Neutrophil (primary cell): ENCODE data around the gene SPRR2E.

ENCODE experiments used
- H3K27ac ChIP-seq: fragments of 200-600 bp; sonication (generic); 2 replicates; pipeline ENCODE4 v1.5.1; 2016; ENCODE audit warnings: mild to moderate bottlenecking, moderate library complexity
- H3K27me3 ChIP-seq: fragments of 200-600 bp; sonication (generic); 2 replicates; pipeline ENCODE4 v1.6.0; 2016; ENCODE audit warnings: mild to moderate bottlenecking
- H3K36me3 ChIP-seq: fragments of 200-600 bp; sonication (generic); 2 replicates; pipeline ENCODE4 v1.5.1; 2017
- H3K4me1 ChIP-seq, 2 experiments: fragments of 200-600 bp in 1 of 2; sonication (generic) in 1 of 2; 1 replicate in 1 of 2; 2 replicates in 1 of 2; pipeline versions ENCODE4 v1.5.1 to v1.6.1; 2013 to 2016; ENCODE audit warnings: low read depth in 1 of 2, low read length in 1 of 2, mild to moderate bottlenecking in 1 of 2, moderate library complexity in 1 of 2; ENCODE audit not compliant: control insufficient read depth in 1 of 2, insufficient read depth in 1 of 2
- H3K4me3 ChIP-seq, 2 experiments: fragments of 200-600 bp in 1 of 2; sonication (generic) in 1 of 2; 1 replicate in 1 of 2; 2 replicates in 1 of 2; pipeline ENCODE4 v1.5.1; 2013 to 2016; ENCODE audit warnings: low read depth in 1 of 2, low read length in 1 of 2, mild to moderate bottlenecking in 1 of 2, moderate library complexity in 1 of 2
- H3K9me3 ChIP-seq: fragments of 200-600 bp; sonication (generic); 2 replicates; pipeline ENCODE4 v1.5.1; 2016
- CTCF ChIP-seq: fragments of 200-600 bp; sonication (generic); IDR thresholded peaks from 2 replicates; pipeline ENCODE4 v1.5.1; 2016; ENCODE audit warnings: antibody characterized with exemption

The SPRR2E gene

GRCh38 chr1:153081736-153082135, 12.6 kb downstream of the SPRR2E start:
- H3K27ac ChIP-seq: no peak overlapping the region
- H3K4me1 ChIP-seq: no peaks in the 10 kb centered on the region
- H3K36me3 ChIP-seq: no peaks in the 10 kb centered on the region
- no peak overlapping the region for H3K4me3 ChIP-seq
- TF ChIP-seq CTCF: no peak
- no peaks in the 10 kb centered on the region for H3K27me3 ChIP-seq
- H3K9me3 ChIP-seq: no peaks in the 10 kb centered on the region

DNA sequence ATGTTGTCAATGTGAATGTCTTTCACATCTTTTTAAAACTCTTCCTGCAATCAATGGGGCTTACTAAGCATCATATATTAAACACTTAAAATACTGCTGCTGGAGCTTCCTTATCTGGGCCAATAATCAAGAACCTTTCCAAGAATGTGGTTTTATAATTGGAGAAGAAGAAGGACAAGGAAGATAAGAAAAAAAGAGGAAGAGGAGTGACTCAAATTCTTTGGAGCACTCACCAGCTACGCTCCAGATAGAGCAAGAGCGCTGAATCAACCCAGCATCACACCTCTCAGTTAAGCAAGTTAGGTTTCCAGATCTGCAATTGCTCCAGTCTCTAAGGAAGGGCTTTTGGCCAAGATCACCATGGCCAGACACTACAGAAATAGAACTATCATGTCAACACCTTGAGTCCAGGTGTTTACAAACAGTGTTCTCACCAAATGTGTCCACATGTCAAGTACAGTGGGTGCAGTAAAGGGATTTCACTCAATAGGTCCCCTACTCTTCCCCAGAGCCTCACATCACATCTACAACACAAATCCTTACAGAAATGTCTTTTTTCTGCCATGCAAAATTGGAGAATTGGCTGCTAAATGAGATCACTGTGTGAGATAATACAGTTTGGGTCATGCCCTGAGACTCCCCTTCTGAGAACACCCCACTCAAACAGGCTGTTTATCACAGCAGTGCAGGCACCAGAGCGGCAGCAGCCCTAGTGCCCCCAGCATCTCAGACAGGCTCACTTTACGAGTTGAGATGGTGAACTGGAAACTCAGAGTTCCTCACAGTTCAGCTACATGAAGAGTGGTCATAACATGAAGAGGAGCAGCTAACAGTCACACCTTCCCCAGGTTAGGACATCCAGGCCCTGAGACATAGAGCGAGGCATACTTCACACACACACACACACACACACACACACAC, 21.3 kb downstream of the SPRR2E start:
- Histone ChIP-seq H3K36me3 (no peaks in the 10 kb centered on the region), H3K9me3 (no peaks in the 10 kb centered on the region), H3K27ac (no peak overlapping the region), H3K4me3 (no peak overlapping the region), H3K27me3 (peaks cover 3% of the 10 kb centered on the region), H3K4me1 (no peaks in the 10 kb centered on the region)
- TF ChIP-seq CTCF: no peak

DNA sequence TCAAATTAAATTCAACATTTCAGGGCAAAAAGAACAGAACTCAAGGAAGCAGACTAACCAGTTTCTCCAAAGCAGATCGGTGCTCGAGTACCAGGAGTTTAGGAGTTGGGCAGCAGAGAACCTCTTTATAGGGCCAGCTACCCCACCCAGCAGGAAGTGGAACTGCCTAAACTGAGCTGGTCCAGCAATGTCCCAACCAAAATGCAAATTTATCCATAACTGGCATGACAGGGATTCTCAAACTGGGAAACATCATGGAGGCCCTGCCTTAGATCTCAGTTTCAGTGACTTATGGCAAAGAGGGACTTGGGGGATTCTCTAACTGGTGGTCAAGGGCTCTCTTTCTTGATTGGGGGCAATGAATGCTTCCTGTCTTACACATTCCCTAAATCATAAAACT, 22.8 kb downstream of the SPRR2E start, which contains the start of gene SPRR2B:
Gene SPRR2B, minus strand, starts transcription at position 101 of the 400 bp plus-strand sequence. CDS start 772 bp downstream, outside the sequence.
- Histone ChIP-seq H3K27me3 (peaks cover 3% of the 10 kb centered on the region), H3K4me1 (no peaks in the 10 kb centered on the region), H3K9me3 (no peaks in the 10 kb centered on the region), H3K4me3 (no peak within 1 kb of the TSS), H3K36me3 (no peaks in the 10 kb centered on the region), H3K27ac (no peak within 1 kb of the TSS)
- no peak for TF ChIP-seq CTCF

DNA sequence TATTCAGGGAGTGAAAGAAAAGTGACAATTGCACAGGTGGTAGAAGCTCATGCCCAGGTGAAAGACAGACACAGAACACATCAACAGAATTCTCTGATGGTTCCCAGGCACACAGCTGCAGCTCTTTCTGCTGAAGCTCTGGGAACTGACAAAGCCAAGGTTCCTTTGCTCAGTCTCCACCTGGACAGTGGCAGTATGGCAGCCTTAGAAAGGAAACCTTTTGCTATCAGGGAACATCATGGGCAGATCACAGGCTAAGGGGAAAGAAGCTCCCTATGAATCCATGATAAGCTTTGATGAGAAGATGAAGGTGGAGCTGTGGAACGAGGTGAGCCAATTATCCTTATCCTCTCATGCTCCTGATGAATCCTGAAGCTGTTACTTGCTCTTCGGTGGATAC, 24.1 kb downstream of the SPRR2E start:
- TF ChIP-seq CTCF: no peak
- Histone ChIP-seq H3K27me3 (peaks cover 3% of the 10 kb centered on the region), H3K4me3 (no peak overlapping the region), H3K36me3 (no peaks in the 10 kb centered on the region), H3K27ac (no peak overlapping the region), H3K4me1 (no peaks in the 10 kb centered on the region), H3K9me3 (no peaks in the 10 kb centered on the region)

DNA sequence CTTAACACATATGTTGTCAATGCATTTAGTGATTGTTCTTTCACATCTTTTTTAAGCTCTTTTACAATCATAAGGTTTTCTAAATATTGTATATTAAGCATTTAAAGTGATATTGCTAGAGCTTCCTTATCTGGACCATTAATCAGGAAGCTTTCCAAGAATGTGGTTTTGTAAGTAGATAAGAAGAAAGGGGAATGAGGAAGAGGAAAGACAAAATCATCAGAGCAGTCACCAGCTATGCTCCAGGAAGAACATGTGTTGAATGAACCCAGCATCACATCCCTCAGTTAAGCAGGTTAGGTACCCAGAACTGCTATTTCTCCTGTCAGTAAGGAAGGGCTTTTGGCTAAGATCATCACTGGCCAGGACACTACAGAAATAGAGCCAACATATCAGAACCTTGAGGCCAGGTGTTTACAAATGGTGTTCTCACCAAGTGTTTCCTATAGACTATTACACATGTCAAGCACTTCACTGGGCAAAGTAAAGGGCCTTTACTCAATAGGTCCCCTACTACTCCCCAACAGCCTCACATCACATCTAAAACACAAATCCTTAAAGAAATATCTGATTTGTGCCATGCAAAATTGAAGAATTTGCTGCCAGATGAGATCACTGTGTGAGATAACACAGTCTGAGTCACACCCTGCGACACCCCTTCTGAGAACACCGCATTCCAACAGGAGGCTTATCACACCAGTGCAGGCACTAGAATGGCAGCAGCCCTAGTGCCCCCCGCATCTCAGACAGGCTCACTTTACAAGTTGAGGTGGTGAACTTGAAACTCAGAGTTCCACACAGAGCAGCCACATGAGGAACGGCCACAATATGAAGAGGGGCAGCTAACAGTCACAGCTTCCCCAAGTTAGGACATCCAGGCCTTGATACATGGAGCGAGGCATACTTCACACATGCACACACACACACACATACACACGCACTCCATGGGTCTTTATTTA, 35.2 kb downstream of the SPRR2E start:
- H3K9me3 ChIP-seq: no peaks in the 10 kb centered on the region
- H3K27ac ChIP-seq: no peak overlapping the region
- H3K4me3 ChIP-seq: no peak overlapping the region
- no peaks in the 10 kb centered on the region for H3K4me1 ChIP-seq
- no peaks in the 10 kb centered on the region for H3K36me3 ChIP-seq
- TF ChIP-seq CTCF: no peak
- peaks cover 55% of the 10 kb centered on the region for H3K27me3 ChIP-seq
